MM.1S (cell line): Measurements from ENCODE around the gene CARD10.

Experiments
- EZH2 ChIP-seq: fragments of 300-600 bp; sonication (generic); optimal IDR thresholded peaks from 2 replicates; pipeline ENCODE3; 2017; ENCODE audit warnings: low read depth, mild to moderate bottlenecking, antibody characterized with exemption, low read length, mixed read lengths
- TF ChIP-seq, protein P1 (sequence below): fragments of 300-600 bp; sonication (generic); IDR thresholded peaks from 2 replicates; pipeline ENCODE4 v1.5.1; 2016; ENCODE audit warnings: antibody characterized with exemption, low read length, mixed read lengths

GRCh38 chr22:37535159-37535558 is 15.9 kb upstream of the CARD10 start:
- TF ChIP-seq, protein P1, sequence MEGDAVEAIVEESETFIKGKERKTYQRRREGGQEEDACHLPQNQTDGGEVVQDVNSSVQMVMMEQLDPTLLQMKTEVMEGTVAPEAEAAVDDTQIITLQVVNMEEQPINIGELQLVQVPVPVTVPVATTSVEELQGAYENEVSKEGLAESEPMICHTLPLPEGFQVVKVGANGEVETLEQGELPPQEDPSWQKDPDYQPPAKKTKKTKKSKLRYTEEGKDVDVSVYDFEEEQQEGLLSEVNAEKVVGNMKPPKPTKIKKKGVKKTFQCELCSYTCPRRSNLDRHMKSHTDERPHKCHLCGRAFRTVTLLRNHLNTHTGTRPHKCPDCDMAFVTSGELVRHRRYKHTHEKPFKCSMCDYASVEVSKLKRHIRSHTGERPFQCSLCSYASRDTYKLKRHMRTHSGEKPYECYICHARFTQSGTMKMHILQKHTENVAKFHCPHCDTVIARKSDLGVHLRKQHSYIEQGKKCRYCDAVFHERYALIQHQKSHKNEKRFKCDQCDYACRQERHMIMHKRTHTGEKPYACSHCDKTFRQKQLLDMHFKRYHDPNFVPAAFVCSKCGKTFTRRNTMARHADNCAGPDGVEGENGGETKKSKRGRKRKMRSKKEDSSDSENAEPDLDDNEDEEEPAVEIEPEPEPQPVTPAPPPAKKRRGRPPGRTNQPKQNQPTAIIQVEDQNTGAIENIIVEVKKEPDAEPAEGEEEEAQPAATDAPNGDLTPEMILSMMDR = no peak
- no peak for TF ChIP-seq EZH2
